ENCODE results near the gene OXSR1. TPM values are rescaled to one million over a fixed set of nuclear protein-coding genes. Genes with fewer than 3 reads are reported as not detected.
"Not testable (repeated sequence)": the region's sequence is repeated elsewhere in the genome, so short reads cannot be mapped to it uniquely, and the experiment has no call there.

The OXSR1 gene
- total RNA-seq, 1 donor from 2014 or later = 13.3 TPM

- intact Hi-C loops (cut with DNase I) = no loop called here
These were observed 111.7 kb downstream of the OXSR1 start for GRCh38 chr3:38276917-38277630.

GRCh38 chr3:38278841-38279240 is 113.5 kb downstream of the OXSR1 start:
- intact Hi-C loops (cut with DNase I) = no loop called here
- no peaks in the 10 kb centered on the region for H3K27me3 ChIP-seq
- peaks cover 0 to 13% of the 10 kb centered on the region in 2 donors for H3K36me3 ChIP-seq
- no peak overlapping the region for H3K4me3 ChIP-seq
- no peak for TF ChIP-seq CTCF (IDR thresholded peaks at IDR 0.05)
- no peaks in the 10 kb centered on the region for H3K4me1 ChIP-seq
- no peak overlapping the region for H3K27ac ChIP-seq
- DNase-seq (ENCODE audit: low spot score in 2 of 2) = no peak
- no peaks in the 10 kb centered on the region for H3K9me3 ChIP-seq

More at GRCh38 chr3:38276917-38277630, 111.7 kb downstream of the OXSR1 start:
- Histone ChIP-seq H3K4me3 (no peak overlapping the region), H3K4me1 (no peaks in the 10 kb centered on the region), H3K27me3 (no peaks in the 10 kb centered on the region), H3K36me3 (peaks cover 0 to 13% of the 10 kb centered on the region in 2 donors), H3K9me3 (no peaks in the 10 kb centered on the region), H3K27ac (no peak overlapping the region)
- no peak for TF ChIP-seq CTCF (IDR thresholded peaks at IDR 0.05)
- DNase-seq (ENCODE audit: low spot score in 2 of 2) = no peak

- intact Hi-C loops (cut with DNase I) = no loop called here
- Histone ChIP-seq H3K27ac (no peak within 1 kb of the TSS), H3K4me3 (no peak within 1 kb of the TSS), H3K27me3 (no peaks in the 10 kb centered on the region), H3K9me3 (no peaks in the 10 kb centered on the region), H3K4me1 (no peaks in the 10 kb centered on the region), H3K36me3 (peaks cover 0 to 5% of the 10 kb centered on the region in 2 donors)
- no peak for TF ChIP-seq CTCF (IDR thresholded peaks at IDR 0.05)
- no peak for DNase-seq (ENCODE audit: low spot score in 2 of 2)
These were observed 116.8 kb downstream of the OXSR1 start, which contains the start of gene SLC22A14 for GRCh38 chr3:38281895-38282686. Gene SLC22A14, plus strand, starts transcription at chr3:38282294. Its CDS starts 23,733 bp downstream, at chr3:38306027.

- DNase-seq (ENCODE audit: low spot score in 2 of 2) = no peak
- H3K27ac ChIP-seq = no peak overlapping the region
- no peaks in the 10 kb centered on the region for H3K36me3 ChIP-seq
- TF ChIP-seq CTCF (IDR thresholded peaks at IDR 0.05) = no peak
- H3K27me3 ChIP-seq = no peaks in the 10 kb centered on the region
- no peaks in the 10 kb centered on the region for H3K4me1 ChIP-seq
- intact Hi-C loops (cut with DNase I) = no loop called here
- H3K4me3 ChIP-seq = no peak overlapping the region
- no peaks in the 10 kb centered on the region for H3K9me3 ChIP-seq
These were observed 118.7 kb downstream of the OXSR1 start for GRCh38 chr3:38283810-38284755.

- Histone ChIP-seq H3K9me3 (no peaks in the 10 kb centered on the region), H3K4me1 (no peaks in the 10 kb centered on the region), H3K27ac (no peak overlapping the region), H3K4me3 (no peak overlapping the region), H3K27me3 (no peaks in the 10 kb centered on the region), H3K36me3 (no peaks in the 10 kb centered on the region)
- no peak for DNase-seq (ENCODE audit: low spot score in 2 of 2)
- intact Hi-C loops (cut with DNase I) = no loop called here
- TF ChIP-seq CTCF (IDR thresholded peaks at IDR 0.05) = no peak
These were observed 119.4 kb downstream of the OXSR1 start for GRCh38 chr3:38284756-38285150.

GRCh38 chr3:38289286-38290217 is 124.2 kb downstream of the OXSR1 start:
- intact Hi-C loops (cut with DNase I); H3K4me3 ChIP-seq: not testable (repeated sequence)

GRCh38 chr3:38297053-38297452 is 131.7 kb downstream of the OXSR1 start:
- intact Hi-C loops (cut with DNase I); H3K4me1 ChIP-seq; H3K27me3 ChIP-seq; DNase-seq (ENCODE audit: low spot score in 2 of 2); H3K4me3 ChIP-seq; H3K36me3 ChIP-seq; H3K9me3 ChIP-seq; H3K27ac ChIP-seq: not testable (repeated sequence)

More at GRCh38 chr3:38289286-38290217, 124.2 kb downstream of the OXSR1 start:
- not testable (repeated sequence) for H3K36me3 ChIP-seq; H3K4me1 ChIP-seq; H3K9me3 ChIP-seq; H3K27ac ChIP-seq; H3K27me3 ChIP-seq; DNase-seq (ENCODE audit: low spot score in 2 of 2)
